H1 (cell line): Measurements from ENCODE around the gene ZAP70.

Source experiments
- CREB1 ChIP-seq: IDR thresholded peaks from 2 replicates; pipeline ENCODE4 v1.6.1; 2012; ENCODE audit warnings: inconsistent platforms
- GTF2F1 ChIP-seq: IDR thresholded peaks from 2 replicates; pipeline ENCODE4 v1.6.1; 2012; ENCODE audit warnings: low read depth, low read length, improper control_type of control experiment, borderline replicate concordance
- JUND ChIP-seq: IDR thresholded peaks from 2 replicates; pipeline ENCODE4 v1.6.1; 2011; ENCODE audit warnings: mild to moderate bottlenecking, improper control_type of control experiment, low read length
- POLR2AphosphoS5 ChIP-seq: IDR thresholded peaks from 2 replicates; pipeline ENCODE4 v1.6.1; 2011; ENCODE audit warnings: low read depth, low read length
- RAD21 ChIP-seq, 2 experiments: IDR thresholded peaks in 1 of 2; conservative IDR thresholded peaks in 1 of 2; 2 replicates each; pipeline ENCODE4 v1.6.1; 2011; ENCODE audit warnings: low read depth in 2 of 2, low read length in 2 of 2, improper control_type of control experiment in 1 of 2, inconsistent platforms in 1 of 2, mild to moderate bottlenecking in 1 of 2, moderate library complexity in 1 of 2
- TAF1 ChIP-seq: IDR thresholded peaks from 2 replicates; pipeline ENCODE4 v1.6.1; 2011; ENCODE audit warnings: mild to moderate bottlenecking, low read depth, low read length
- YY1 ChIP-seq: IDR thresholded peaks from 2 replicates; pipeline ENCODE4 v1.6.1; 2011; ENCODE audit warnings: low read depth, mild to moderate bottlenecking, low read length
- TF ChIP-seq, protein P1 (sequence below), 3 experiments: IDR thresholded peaks; 1 replicate in 2 of 3; 2 replicates in 1 of 3; pipeline versions ENCODE4 v1.5.1 to v1.6.1; 2011; ENCODE audit warnings: low read length in 3 of 3, mild to moderate bottlenecking in 3 of 3, inconsistent platforms in 2 of 3, low read depth in 1 of 3, moderate library complexity in 1 of 3; ENCODE audit not compliant: insufficient read depth in 1 of 3; ENCODE audit errors: control extremely low read depth in 1 of 3

DNA sequence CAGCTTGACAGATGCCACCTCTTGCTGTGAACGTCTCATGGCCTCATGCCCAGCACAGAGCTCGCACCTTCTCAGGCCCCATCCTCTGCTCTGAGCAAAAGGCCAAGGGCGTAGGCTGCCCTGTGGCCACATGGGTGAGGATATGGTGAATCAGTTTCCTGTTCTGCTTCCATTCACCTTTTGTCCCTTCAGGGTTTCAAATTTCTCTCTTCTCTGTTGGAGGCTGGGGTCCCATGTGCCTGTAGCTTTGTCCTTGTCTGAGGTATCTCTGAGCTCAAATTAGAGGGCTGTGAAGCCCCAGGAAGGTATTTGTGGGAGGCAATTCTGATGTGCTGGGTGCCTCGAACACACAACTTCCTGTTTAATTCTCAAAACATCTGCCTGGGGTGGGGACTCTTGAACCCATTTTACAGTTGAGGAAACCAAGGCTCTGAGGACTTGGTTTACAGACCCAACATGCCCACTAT is 29.0 kb downstream of the ZAP70 start:
- TF ChIP-seq JUND = no peak
- TF ChIP-seq POLR2AphosphoS5 = no peak
- TF ChIP-seq GTF2F1 = no peak
- TF ChIP-seq CREB1 = no peak
- TF ChIP-seq, protein P1, sequence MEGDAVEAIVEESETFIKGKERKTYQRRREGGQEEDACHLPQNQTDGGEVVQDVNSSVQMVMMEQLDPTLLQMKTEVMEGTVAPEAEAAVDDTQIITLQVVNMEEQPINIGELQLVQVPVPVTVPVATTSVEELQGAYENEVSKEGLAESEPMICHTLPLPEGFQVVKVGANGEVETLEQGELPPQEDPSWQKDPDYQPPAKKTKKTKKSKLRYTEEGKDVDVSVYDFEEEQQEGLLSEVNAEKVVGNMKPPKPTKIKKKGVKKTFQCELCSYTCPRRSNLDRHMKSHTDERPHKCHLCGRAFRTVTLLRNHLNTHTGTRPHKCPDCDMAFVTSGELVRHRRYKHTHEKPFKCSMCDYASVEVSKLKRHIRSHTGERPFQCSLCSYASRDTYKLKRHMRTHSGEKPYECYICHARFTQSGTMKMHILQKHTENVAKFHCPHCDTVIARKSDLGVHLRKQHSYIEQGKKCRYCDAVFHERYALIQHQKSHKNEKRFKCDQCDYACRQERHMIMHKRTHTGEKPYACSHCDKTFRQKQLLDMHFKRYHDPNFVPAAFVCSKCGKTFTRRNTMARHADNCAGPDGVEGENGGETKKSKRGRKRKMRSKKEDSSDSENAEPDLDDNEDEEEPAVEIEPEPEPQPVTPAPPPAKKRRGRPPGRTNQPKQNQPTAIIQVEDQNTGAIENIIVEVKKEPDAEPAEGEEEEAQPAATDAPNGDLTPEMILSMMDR (IDR thresholded peaks at IDR 0.05; ENCODE audit: control extremely low read depth in 1 of 3, insufficient read depth in 1 of 3, low read depth in 1 of 3, low read length in 3 of 3) = no peak
- TF ChIP-seq RAD21 (IDR thresholded peaks at IDR 0.05 in 1 of 2, conservative IDR thresholded peaks at IDR 0.05 in 1 of 2; ENCODE audit: low read depth in 2 of 2, low read length in 2 of 2) = no peak
- no peak for TF ChIP-seq TAF1
- TF ChIP-seq YY1 = no peak
